Inferior parietal cortex (tissue), 1 donor: ENCODE measurements around the gene CECR2.

Experiments
- DNase-seq: peaks from one replicate; pipeline ENCODE4 v3.0.0-alpha.2; 2016; ENCODE audit errors: extremely low spot score

The CECR2 gene

GRCh38 chr22:17368144-17368543 lies 1.1 kb upstream of the CECR2 start:
- DNase-seq: no peak

- peak; percentile 51 for DNase-seq
These were observed 464 bp upstream of the CECR2 start for GRCh38 chr22:17368554-17369438.

- DNase-seq: no peak
These were observed 936 bp downstream of the CECR2 start for GRCh38 chr22:17370026-17370765.

GRCh38 chr22:17370766-17371432 lies 1.6 kb downstream of the CECR2 start:
- DNase-seq: no peak

GRCh38 chr22:17371448-17371847 lies 2.2 kb downstream of the CECR2 start:
- DNase-seq: no peak

GRCh38 chr22:17373855-17374254 lies 4.6 kb downstream of the CECR2 start:
- DNase-seq: no peak

- no peak for DNase-seq
These were observed 6.8 kb downstream of the CECR2 start for GRCh38 chr22:17375914-17376614.

GRCh38 chr22:17376950-17377349 lies 7.7 kb downstream of the CECR2 start:
- DNase-seq: no peak

GRCh38 chr22:17379944-17380343 lies 10.7 kb downstream of the CECR2 start:
- no peak for DNase-seq

- no peak for DNase-seq
These were observed 11.3 kb downstream of the CECR2 start for GRCh38 chr22:17380359-17381087.

GRCh38 chr22:17381192-17381913 lies 12.1 kb downstream of the CECR2 start:
- no peak for DNase-seq

- no peak for DNase-seq
These were observed 15.5 kb downstream of the CECR2 start for GRCh38 chr22:17384612-17385330.

- no peak for DNase-seq
These were observed 18.1 kb downstream of the CECR2 start for GRCh38 chr22:17387356-17387755.

- DNase-seq: no peak
These were observed 19.0 kb downstream of the CECR2 start for GRCh38 chr22:17388235-17388634.

GRCh38 chr22:17390087-17390486 lies 20.8 kb downstream of the CECR2 start:
- DNase-seq: no peak

GRCh38 chr22:17396516-17396915 lies 27.3 kb downstream of the CECR2 start:
- no peak for DNase-seq

GRCh38 chr22:17397756-17398547 lies 28.7 kb downstream of the CECR2 start:
- no peak for DNase-seq

- no peak for DNase-seq
These were observed 31.0 kb downstream of the CECR2 start for GRCh38 chr22:17400305-17400704.

GRCh38 chr22:17401728-17402127 lies 32.5 kb downstream of the CECR2 start:
- DNase-seq: no peak
